ENCODE results near the gene SCG3. TPM values are rescaled to one million over a fixed set of nuclear protein-coding genes. Genes with fewer than 3 reads are reported as not detected.

SCG3 gene
- total RNA-seq, 2 donors from 2014 or later: 0.15 TPM; not detected in 1

DNA sequence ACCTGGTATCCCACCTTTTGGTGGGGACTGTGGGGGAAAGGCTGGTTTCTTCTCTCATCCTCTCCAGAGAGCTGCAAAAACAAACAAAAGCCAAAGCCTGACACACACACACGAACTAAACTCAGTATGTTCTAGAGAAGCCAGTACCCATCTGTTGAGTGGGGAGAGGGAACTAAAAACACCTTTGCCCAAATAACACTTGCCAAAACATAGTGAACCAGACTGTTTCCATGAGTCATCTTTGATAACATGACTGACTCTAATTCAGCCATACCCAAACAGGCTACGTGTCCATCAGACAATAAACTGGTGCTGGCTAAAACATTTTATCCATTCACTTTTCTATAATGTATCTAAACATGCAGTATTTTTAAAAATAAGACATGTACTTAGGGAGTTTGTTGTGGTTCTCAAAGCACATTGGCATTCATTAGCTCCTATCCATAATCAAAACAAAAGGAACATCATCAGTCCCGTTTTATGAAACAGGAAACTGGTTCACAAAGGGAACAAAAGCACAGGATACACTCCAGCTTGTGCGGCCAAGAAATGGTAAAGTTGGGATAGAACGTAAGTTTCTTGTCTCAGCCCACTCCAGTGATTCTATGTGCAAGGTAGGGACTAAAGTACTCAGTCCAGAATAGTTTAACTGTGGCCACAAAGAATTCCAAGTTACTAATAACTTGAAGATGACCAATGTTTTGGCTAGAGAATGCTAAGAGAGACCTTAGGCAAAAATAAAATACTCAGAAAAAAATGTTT, 40.1 kb downstream of the SCG3 start:
- ATAC-seq: peak in 1 of 2 donors; percentile 89
- DNase-seq: no peak
- intact Hi-C loops (cut with DNase I): no loop called here

DNA sequence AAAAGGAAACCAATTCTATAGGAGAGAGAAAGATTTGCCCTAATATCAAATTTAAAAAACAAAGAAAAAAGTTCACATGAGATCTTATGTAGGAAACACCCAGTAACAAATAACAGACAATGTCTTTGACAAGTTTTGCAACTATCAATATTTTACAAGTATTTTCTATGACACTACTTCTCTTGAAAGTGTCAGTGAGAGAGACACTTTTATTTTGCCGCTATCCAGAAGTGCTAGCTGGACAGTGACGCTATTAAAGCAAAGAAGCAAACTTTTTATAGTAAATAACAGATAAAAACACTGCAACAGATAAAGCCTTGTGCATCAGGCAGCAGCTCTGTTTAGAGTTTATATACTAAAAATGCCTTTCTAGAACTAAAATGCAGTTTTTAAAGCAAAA, 42.9 kb downstream of the SCG3 start:
- intact Hi-C loops (cut with DNase I): no loop called here
- ATAC-seq (no peak), DNase-seq (no peak)

DNA sequence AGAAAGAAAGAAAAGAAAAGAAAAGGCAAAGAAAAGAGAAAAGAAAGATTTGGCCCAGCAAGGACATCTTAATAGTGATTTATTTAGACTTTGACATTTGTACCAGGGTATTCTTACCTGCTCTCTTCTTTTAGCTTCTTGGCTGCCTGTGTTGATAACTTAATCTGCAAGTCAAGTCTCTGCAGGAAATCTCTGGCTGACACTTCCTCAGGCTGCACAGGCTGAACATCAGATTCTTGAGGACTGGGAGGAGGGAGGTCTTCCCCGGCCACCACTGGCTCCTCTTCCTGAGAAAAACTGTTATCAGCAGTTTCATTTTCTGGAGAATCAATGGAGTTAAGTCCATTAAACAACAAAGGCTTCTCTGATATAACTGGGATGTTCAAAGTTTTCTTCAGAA, 43.4 kb downstream of the SCG3 start:
- no peak for DNase-seq
- intact Hi-C loops (cut with DNase I): no loop called here
- no peak for ATAC-seq

DNA sequence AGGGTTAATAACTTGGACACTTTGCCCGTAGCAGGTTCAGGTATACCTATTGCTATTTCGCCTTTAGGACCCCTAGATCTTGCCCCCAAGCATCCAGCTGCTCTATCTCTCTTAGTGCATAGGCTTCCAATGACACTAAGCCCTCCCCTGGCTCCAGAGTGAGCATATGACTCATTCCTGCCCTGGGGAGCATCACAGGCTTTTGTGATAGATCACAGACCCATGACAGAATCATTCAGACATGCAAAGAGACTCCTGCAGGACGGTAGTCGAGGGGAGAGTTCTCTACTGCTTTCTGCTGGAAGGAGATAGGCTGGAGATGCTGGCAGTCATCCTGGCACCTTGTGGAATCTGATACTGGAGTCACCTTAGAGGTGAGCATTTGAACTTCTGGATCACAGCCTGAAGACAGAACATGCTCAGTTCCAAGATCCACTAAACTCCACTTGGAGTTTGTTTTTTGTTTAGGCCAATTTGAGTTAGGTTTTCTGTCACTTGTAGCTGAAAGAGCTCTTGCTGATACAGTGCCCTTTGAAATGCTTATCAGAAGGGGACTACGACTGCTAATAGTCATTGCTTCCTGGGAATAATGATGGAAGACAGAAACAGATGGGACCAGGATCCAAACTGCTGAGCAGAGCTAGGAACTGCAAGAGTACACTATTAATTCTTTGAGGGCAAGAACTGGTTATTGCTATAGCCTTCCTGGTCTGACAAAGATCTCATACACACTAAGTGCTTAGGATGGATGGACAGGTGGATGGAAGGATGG, 45.2 kb downstream of the SCG3 start:
- ATAC-seq: peak; percentile 94 to 99
- DNase-seq: peak; percentile 64
- intact Hi-C loops (cut with DNase I): no loop called here

DNA sequence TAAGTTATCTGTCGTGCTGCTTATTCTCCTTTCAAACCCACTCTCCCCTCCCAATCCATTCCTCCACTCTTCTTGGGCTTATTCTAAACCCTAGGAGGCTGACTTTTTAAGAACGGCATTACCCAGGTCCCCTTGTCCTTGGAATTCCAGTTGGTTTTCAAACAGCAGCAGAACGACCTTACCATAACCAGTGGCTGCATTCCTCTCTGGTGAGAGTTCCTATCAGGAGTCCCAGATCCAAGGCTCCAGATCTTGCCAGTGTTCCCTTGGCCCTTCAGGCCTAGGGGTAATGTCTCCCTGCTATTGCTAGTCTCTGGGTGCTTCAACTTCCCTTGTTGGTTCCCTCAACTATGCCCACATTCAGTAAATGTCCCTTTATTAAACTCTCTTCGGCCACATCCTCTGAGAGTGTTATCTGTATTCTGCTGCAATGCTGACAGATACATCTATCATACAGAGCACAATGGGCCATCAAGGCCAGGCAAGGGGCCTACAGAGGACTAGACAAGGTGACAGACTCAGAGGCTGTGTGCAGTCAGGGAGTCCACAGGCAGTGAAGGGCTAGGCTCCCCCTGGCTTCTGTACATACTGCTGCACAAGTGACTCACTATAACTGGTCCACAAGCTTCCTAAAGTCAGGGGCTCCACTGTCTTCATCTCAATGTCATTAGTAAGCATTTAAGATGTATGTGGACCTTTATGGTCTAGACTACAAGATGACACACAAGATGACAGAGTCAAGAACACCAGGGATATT, 46.0 kb downstream of the SCG3 start:
- ATAC-seq (peak in 1 of 2 donors; percentile 25), DNase-seq (no peak)
- intact Hi-C loops (cut with DNase I): no loop called here

DNA sequence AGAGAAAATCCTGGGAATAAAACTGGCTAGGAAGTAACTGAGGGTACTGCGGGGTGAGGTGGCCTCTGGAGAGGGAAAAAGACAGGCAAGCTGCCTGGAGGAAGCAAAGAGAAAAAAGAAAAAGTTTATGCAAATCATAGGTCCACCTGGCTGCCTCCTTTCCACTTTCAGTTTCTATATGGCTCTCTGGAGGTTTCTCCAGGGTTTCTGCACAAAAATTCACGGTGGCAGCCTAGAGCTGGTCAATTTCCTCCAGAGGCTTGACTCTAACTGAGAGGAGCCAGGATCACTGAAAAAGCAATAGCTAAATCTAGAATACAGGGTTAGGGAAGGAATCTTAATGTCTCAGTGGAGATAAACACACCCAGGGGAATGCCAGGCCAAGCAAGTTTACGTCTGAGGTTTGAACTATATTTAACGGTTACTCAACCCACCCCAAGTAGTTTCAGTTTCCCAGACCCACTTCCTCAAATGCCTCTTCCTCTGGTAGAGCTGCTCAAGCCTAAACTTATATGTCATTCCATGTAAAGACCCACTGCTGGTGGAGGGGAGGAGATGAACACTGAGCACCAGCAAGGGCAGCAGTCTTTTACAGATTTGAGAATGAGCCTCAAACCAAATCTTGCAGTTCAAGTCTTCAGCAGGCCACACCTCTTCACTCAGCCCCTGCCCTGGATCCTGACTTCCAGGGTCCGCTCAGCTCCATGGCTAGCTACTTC, 50.4 kb downstream of the SCG3 start:
- DNase-seq: no peak
- peak; percentile 77 to 82 for ATAC-seq
- intact Hi-C loops (cut with DNase I): no loop called here

DNA sequence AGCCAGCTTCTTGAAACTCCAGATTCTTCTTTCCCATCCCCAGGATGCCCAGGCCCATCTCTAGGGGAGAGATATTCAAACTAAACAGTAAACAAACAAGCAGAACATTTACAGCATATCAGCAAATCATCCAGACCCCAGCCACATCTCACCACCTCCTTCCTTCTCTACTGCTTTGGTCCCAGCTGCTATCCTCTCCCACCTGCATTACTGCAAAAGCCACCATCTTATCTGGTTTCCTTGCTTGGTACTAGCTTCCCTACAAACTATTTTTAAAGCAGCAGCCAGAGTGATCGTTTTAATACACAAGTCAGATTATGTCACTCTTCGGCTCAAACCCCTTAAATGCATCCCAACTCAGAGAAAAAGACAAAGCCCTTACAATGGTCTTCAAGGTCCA, 51.3 kb downstream of the SCG3 start:
- no peak for ATAC-seq
- no peak for DNase-seq
- intact Hi-C loops (cut with DNase I): no loop called here

DNA sequence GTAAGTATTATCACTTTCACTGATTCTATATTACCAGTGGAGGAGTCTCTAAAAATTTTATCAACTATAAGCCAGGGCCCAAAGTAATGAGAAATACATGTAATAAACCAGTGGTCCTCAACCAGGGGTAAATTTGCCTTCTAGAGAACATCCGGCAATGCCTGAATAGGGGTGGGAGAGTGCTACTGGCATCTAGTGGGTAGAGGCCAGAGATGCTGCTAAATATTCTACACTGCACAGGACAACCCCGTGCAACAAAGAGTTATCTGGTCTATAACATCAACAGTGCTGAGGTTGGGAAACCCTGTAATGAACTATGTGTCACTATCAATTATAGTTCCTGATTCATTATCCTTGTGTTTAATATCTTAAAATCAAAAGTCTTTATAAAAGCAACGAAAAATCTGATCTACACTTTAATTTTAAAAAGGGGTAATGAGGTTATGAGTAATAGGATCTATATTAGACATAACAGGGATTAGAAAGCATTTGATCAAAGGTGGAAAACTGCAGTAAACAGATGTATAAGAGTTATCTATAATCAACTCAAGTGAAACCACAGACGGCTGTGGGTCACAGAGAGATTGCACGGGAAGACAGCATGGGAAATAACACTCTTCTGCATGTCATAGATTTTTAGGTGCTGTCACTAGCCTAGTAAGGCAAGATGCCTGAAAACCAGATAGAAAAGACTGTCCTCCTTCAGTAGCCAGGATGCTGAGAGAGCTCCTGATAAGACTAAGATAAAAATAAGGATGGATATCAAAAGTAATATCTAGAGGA, 54.1 kb downstream of the SCG3 start:
- intact Hi-C loops (cut with DNase I): no loop called here
- no peak for DNase-seq
- no peak for ATAC-seq

DNA sequence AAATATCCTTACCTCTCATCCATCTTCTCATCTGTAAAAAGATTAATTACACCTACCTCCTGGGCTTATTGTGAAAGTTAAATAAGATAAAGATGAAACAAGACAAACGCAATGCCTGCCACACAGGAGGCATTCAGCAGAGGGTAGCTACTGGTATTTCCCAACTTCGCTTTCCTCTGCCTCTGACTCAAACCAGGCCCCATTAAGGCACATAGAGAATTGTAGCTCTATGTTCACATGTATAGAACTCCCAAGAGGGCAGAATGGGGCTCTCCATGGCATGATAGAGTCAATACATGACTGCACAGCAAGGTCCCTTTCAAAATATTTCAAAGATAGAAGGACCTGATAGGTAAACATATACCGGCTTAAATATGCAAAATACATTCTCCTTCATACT, 54.8 kb downstream of the SCG3 start:
- DNase-seq: no peak
- ATAC-seq: peak in 1 of 2 donors; percentile 9
- intact Hi-C loops (cut with DNase I): no loop called here

DNA sequence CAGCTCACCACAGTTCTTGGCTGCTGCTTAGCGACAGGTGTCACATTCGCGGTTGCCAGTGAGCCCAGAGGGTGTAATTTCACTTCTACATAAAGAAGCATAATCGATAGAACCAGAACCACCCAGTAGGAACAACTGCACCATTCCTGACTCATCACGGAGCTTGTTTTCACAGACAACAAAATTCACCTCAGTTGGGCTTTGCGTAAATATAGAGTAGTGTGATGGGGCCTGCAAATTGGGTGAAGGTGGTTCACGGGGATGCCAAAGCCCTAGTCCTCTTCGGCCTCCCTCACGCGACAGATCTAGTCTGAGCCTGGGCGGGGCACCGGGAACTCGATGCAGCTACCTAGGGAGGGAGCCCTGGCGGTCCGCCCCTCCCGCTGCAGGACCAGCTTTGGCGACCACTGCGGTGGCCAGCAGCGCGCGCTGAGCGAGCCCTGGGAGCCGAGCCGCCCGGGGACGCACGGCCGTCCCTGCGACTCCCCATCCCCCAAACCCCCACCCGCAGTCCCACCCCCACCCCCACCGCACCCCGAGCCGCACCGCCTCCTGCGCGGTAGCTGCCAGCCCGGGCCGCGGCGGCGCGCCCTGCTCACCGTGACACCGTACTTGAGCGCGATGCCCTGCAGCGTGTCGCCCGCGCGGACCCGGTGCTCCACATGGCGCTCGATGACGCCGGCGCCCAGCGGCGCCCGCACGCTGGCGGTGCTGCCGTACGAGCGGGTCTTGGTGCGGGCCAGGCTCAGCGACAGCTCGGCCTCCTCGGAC, 55.6 kb downstream of the SCG3 start:
- DNase-seq (peak; percentile 60), ATAC-seq (peak; percentile 51 to 58)
- intact Hi-C loops (cut with DNase I): no loop called here

DNA sequence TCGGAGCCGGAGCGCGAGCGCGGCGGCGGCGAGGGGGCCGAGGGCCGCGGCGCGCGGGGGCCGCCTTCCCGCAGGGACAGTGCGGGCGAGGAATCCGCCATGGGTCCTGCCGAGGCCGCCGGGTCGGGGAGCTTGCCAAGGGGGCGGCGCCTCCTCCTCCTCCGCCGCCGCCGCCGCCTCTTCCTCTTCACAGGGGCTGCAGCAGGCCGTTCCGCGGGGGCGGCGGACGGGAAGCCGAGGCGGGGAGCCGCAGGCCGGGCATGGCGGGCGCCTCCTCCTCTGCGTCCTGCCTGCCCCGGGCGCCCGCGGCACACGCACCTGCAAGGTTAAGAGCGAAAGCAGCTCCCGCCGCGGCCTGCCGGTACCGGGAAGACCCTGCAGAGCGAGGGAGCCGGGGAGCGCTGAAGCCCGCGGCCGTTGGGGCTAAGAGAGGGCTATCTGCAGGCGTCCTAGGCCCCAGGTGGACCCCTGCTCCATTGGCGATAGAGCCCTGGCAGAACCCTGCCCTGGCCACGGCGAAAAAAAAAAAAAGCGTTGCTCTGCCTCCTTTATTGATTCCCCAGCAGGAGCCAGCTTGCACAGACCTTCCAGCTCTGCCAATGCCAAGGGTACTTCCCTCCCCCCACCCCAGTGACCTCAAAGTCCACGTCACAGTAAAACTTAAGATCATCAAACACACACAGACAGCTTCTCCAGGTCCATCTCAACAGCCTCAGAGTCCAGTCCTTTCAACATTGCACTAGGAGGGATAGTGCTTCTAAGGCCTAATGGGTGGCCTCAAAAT, 56.4 kb downstream of the SCG3 start, which contains the start of gene LYSMD2:
TSS of gene LYSMD2 (minus strand) at position 134 of the 784 bp plus-strand sequence. CDS start at position 101, 33 bp downstream.
- intact Hi-C loops (cut with DNase I): no loop called here
- ATAC-seq (peak; percentile 96), DNase-seq (peak; percentile 89)

DNA sequence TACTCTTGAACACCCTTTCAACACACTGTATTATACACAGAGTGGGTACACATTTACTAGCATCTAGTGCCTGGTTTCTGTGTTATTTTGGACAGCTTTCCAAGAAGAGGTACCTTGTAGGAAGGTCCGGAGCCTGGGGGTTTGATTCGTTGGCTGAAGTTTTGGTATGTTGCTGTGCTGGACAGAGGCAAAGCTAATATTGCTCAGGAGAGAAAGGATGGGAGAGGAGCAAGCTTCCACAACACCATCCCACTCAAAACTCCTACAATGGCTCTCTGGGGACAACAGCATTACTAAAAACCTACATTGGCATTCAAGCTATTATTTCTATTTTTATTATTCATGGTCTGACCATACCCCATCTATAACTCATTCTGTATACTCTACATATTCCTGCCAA, 57.2 kb downstream of the SCG3 start:
- DNase-seq: no peak
- ATAC-seq: no peak

DNA sequence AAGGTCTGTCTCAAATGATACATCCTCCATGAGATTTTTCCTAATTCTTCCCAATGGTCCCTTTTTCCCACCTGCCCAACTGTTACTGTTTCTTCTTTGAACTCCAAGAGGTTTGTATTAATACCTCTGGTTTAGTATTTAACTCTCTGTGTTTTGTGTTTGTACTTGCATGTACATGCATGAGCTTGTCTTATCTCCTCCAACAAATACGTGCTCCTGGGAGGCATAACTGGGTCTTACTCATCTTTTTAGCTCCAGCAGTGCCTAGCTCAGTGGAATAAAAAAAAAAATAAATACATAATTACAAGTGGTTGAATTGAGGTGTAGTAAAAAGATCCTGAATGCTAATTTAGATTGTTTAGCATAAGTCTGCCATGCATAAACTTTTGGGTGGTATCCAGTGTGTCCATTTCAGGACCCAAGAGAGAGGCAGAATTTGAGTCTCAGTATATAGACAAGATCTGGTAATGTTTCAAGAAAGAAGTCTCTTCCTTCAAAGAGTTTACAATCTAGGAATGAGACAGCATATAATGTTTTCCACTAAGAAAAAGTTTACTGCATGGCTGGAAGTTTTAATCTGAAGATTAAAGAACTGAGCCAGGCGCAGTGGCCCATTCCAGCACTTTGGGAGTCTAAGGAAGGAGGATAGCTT, 57.9 kb downstream of the SCG3 start:
- DNase-seq (no peak), ATAC-seq (no peak)
- intact Hi-C loops (cut with DNase I): no loop called here

More for the DNA sequence above, 57.2 kb downstream of the SCG3 start:
- intact Hi-C loops (cut with DNase I): no loop called here

DNA sequence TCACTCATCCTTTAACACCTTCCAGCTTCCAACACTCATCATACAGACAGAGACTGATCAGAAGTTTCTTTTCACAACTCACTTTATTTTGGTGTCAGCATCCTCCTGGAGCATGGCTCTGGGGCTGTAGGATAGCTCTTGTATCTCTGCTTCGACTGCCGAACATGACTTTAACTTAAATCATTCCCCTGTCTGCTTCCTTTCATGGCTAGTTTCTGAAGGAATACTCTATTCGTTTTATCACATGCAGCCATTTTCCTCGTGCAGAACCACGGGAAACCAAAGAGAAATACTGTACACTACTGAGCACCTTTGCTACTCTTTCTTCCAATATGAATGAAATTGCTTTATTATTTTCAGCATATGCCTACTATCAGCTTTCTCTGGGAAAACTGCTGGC, 68.0 kb downstream of the SCG3 start:
- ATAC-seq: no peak
- DNase-seq: no peak
- intact Hi-C loops (cut with DNase I): no loop called here

DNA sequence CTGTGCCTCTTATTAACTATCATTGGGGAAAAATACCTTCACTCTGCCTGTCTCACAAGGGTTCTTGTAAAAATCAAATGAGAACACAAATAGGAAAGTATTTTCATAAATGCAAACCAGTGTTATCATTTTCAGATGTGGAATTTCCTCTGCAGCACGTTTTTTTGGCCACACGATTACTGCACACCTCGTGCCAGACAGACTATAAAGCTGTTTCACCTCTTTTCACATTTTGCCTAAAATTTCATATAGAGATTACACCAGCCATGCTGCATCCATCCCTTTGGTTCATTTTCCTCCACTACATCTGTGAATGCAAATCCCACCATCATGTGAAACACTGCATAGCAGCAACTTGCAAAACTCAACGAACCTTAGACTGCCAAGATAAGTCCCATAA, 68.9 kb downstream of the SCG3 start:
- DNase-seq (no peak), ATAC-seq (no peak)
- intact Hi-C loops (cut with DNase I): no loop called here
